ENCODE data around the gene MTX1. TPM values are rescaled to one million over a fixed set of nuclear protein-coding genes. Genes with fewer than 3 reads are reported as not detected.
A peak's percentile ranks its signal among the peaks of the same experiment; 100 is the strongest.

MTX1 gene
- total and polyA plus RNA-seq, 9 of the 15 experiments (the other 6 are each of a cell fraction or from before 2014, with no cell fraction given): 29.1 to 98.4 (median 66.9) TPM

DNA sequence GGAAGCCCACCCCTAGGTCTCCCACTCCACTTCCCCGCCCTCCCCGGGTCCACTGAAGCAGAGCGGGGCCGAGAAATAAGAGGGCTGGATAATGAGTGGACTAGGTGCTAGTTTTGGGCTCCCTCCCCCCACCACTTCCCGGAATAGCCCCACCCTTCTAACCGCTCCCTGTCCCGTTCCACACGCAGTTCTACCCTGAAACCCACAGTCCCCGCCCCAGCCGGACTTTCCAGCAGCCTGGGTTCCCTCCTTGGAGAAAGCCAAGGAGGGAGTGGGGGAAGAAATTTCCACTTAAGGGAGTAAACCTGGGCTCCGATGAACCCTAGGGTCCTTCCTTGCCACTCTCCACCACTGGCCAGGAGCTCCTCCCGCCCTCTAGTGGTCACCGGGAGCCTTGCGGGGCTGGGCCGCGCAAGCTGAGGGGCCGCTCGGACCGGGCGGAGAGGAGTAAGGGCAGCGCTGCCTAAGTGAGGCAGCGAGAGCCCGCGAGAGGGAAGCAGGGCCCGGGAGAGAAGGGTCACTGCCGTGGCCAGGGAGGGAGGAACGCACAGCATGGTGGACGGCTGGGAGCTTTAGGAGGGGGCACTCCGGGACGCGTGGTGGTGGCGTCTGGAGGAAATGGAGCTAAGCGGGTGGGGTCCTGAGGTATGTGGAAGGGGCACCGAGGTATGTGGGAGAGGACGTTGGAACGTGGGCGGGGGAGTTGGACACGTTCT lies 15.1 kb upstream of the MTX1 start (continued):
- peak; percentile 76 for TF ChIP-seq EP400 (IDR thresholded peaks at IDR 0.05)
- no peak for TF ChIP-seq BMI1 (IDR thresholded peaks at IDR 0.05; ENCODE audit: low read length)
- 0 out of 2 replicates have a peak, but pooled peaks have one; percentile 56 for TF ChIP-seq E2F3 (CRISPR knock-in tag; IDR thresholded peaks at IDR 0.05)
- TF ChIP-seq, protein P1, sequence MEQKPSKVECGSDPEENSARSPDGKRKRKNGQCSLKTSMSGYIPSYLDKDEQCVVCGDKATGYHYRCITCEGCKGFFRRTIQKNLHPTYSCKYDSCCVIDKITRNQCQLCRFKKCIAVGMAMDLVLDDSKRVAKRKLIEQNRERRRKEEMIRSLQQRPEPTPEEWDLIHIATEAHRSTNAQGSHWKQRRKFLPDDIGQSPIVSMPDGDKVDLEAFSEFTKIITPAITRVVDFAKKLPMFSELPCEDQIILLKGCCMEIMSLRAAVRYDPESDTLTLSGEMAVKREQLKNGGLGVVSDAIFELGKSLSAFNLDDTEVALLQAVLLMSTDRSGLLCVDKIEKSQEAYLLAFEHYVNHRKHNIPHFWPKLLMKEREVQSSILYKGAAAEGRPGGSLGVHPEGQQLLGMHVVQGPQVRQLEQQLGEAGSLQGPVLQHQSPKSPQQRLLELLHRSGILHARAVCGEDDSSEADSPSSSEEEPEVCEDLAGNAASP (IDR thresholded peaks at IDR 0.05): no peak
- TF ChIP-seq ZNF140 (CRISPR knock-in tag; IDR thresholded peaks at IDR 0.05): no peak
- TF ChIP-seq MAFG (tag; conservative IDR thresholded peaks at IDR 0.05): no peak
- peak; percentile 82 for TF ChIP-seq TAF1 (IDR thresholded peaks at IDR 0.05; ENCODE audit: control insufficient read depth, extremely low read depth, insufficient read depth, low read length, severe bottlenecking)
- TF ChIP-seq NFE2L1 (tag; IDR thresholded peaks at IDR 0.05; ENCODE audit: borderline replicate concordance, low read depth): no peak
- TF ChIP-seq RBM14 (IDR thresholded peaks at IDR 0.05; ENCODE audit: borderline replicate concordance, insufficient read depth, low read depth, low read length): 0 out of 2 replicates have a peak, but pooled peaks have one; percentile 88
- no peak for TF ChIP-seq SRSF7 (optimal IDR thresholded peaks at IDR 0.05; ENCODE audit: low read depth, low read length)
- TF ChIP-seq, protein P2, sequence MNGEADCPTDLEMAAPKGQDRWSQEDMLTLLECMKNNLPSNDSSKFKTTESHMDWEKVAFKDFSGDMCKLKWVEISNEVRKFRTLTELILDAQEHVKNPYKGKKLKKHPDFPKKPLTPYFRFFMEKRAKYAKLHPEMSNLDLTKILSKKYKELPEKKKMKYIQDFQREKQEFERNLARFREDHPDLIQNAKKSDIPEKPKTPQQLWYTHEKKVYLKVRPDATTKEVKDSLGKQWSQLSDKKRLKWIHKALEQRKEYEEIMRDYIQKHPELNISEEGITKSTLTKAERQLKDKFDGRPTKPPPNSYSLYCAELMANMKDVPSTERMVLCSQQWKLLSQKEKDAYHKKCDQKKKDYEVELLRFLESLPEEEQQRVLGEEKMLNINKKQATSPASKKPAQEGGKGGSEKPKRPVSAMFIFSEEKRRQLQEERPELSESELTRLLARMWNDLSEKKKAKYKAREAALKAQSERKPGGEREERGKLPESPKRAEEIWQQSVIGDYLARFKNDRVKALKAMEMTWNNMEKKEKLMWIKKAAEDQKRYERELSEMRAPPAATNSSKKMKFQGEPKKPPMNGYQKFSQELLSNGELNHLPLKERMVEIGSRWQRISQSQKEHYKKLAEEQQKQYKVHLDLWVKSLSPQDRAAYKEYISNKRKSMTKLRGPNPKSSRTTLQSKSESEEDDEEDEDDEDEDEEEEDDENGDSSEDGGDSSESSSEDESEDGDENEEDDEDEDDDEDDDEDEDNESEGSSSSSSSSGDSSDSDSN (IDR thresholded peaks at IDR 0.05; ENCODE audit: borderline replicate concordance in 1 of 2, low read depth in 2 of 2, low read length in 2 of 2): peak; percentile 77 to 97; a peak in 3 of 4 replicates
- peak; percentile 89; the same call in 1 of the 2 replicates for TF ChIP-seq KAT7 (CRISPR knock-in tag; IDR thresholded peaks at IDR 0.05; ENCODE audit: borderline replicate concordance)

Data from K562 (cell line).